GM19043 (cell line): ENCODE data around the gene RFPL2.

ENCODE experiments used
- ATAC-seq: cut with Tn5 transposase; IDR thresholded peaks from one replicate; pipeline ENCODE4 v1.9.1; 2021; ENCODE audit warnings: low read depth; ENCODE audit not compliant: unreplicated experiment

Gene RFPL2

DNA sequence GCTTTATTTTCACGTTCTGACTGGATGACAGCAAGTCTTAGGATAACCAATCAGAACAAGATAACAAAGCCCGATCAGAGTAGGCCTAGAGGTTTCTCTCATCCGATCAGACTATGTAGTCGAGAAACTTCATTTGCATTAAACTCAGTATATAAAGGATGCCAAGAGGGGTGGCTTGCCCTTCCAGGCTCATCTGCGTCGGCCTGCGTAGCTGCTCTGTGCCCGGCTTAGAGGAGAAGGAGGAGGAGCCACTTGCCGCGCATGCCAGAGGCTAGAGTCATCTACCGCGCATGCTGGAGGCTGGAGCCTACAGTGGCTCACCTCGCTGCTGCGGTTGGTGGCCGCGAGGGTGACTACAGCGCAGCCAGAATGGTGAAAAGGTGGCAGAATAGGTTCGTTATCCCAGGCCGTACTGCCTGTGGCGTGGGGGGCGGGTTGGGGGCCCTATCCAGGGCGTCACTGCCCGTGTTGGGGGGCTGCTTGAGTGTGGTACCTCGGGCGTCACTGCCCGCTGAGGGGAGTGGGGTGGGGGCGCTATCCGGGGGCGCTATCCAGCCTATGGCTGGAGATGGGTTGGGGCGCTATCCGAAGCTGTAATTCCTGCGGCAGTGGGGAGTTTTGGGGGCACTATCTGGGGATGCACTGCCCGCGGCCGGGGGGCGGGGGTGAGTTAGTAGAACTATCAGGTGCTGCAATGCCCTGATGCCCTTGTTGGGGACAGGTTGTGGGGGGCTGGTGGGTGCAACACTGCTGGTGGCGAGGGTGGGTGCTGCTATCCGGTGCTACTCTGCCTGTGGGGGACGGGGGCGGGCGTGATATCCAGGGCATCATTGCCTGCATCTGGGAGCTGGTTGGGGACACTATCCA is at the start of gene RFPL2:
TSS of gene RFPL2 (minus strand) at position 218 of the 867 bp plus-strand sequence. CDS start 2,622 bp downstream, outside the sequence.
- ATAC-seq = no peak

DNA sequence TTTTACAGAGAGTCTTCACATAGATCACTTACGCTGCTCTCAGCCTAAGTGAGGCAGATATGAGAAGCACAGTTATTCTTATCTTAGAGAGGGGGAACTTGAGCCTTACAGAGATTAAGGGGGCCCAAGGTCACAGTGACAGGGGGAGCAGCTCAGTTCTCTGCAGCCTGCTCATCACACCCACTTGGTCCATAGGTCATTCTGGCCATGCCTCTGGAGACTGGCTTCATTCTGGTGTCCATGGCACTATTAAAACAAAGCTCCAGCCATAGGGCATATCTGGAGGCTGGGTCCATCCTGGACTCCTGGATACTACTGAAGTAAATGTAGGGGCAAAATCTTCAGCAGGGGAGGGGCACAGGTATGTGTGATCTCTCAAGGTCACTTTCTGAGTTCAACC is 44.4 kb upstream of the RFPL2 start:
- no peak for ATAC-seq

DNA sequence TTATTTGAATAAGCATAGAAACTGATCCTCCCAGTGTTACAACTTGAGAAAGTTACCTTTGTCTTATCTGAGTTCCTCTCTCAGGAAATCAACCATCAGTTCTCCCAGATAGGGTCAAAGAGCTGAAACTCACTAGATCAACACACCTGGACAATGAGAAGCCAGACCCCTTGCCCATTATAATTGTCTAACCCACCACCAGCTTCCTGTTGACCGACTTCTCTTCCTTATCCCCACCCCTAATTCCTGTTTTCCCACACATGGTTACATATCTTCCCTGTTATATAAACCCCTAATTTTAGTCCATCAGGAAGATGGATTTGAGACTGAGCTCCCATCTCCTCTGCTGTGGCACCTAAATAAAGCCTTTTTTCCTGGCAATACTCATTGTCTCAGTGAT is 43.4 kb upstream of the RFPL2 start:
- no peak for ATAC-seq

DNA sequence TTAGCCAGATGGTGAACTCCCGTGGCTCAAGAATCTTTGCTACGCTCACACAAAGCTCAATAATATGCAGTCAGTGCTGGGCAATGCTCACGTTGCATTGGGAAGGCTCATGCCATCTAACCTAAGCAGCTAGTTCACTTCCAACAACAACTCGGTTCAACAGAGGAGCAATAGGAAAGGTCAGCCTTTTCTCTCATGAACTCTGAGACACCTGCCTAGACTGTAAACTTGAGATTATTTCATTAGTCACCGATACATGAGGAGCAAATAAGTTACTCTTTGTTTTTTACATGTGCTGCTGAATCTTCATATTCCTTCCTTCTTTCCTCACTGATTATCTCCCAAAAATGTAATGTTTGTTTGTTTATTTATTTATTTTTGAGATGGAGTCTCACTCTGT is 41.3 kb upstream of the RFPL2 start:
- ATAC-seq = no peak

DNA sequence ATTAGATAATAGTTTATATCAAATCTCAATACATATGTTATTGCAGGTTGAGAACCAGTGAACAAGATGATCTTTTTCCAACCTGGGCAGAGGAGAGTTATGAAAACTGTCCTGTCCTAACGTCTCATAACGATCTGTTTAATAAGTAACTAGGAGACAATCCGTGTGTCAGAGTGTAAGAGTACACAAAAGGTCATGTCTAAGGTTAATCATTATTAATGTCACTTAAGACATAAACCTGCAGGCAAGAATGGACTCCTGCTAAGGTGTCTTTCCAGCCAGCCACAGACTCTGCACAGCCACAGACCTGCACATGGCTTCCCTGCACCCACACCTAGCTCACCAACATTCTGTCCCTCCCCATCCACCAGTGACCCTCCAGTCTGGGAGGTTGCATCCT is 40.2 kb upstream of the RFPL2 start:
- no peak for ATAC-seq

DNA sequence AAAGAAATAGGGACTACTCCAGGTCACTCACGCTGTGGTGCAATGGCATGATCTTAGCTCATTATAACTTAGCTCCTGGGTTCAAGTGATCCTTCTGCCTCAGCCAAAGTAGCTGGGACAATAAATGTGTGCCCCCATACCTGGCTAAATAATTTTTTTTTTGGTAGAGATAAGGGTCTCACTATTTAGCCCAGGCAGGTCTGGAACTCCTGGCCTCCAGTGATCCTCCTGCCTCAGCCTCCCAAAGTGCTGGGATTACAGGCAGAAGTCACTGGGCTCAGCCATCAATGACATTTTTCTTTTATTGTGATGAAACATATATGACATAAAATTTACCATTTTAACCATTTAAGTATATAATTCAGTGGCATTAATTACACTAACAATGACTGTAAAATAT is 39.7 kb upstream of the RFPL2 start:
- ATAC-seq = no peak

DNA sequence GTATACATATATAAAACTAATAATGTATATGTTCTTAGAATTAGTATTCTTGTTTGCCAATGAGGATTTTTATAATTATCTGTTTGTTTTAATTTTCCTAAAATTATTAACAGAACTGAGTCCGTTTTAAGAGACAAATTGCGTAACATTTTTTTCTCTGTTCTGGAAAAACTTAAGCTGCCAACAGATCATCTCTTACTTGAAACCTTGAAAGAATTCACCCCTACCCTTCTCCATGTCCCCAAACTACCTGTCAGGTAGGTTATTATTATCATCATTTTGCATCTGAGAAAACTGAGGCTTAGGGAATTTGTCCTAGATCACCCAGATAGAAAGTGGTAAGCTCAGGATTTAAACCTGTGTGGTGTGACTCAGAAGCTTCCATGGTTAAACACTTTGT is 35.6 kb upstream of the RFPL2 start:
- no peak for ATAC-seq

GRCh38 chr22:32237906-32238305 is 33.0 kb upstream of the RFPL2 start:
- ATAC-seq = no peak

DNA sequence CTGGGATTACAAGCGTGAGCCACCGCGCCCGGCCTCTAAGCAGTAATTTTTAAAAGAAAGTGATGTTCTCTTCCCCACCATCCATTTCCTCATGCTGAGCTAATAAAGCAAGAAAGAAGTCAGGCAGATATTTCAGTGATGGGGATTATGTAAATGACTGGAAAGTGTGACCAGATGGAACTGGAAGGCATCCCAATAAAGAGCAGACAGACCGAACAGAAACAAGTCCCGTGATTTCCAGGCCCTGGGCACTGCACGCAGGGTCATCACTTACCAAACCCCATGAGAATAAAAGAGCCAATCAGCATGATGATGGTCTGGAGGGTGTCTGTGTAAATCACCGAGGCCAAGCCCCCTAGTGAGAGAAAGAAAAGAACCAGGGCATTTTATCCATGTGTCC is 32.1 kb upstream of the RFPL2 start:
- ATAC-seq = no peak

DNA sequence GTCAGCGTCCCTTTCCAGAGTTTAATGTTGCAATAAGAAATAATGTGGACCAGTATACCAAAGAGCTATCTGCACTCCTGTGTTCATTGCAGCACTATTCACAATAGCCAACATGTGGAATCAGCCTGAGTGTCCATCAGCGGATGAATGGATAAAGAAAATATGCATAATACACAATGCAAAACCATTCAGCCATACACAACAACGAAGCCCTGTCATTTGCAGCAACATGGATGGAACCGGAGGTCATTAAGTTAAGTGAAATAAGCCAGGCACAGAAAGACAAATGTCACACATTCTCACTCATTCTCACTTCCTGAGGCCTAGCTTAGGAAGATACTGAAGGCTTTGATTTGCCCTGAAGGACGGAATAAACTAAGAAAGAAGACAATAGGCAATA is 28.2 kb upstream of the RFPL2 start:
- ATAC-seq = no peak

GRCh38 chr22:32232191-32232830 is 27.4 kb upstream of the RFPL2 start:
- no peak for ATAC-seq

DNA sequence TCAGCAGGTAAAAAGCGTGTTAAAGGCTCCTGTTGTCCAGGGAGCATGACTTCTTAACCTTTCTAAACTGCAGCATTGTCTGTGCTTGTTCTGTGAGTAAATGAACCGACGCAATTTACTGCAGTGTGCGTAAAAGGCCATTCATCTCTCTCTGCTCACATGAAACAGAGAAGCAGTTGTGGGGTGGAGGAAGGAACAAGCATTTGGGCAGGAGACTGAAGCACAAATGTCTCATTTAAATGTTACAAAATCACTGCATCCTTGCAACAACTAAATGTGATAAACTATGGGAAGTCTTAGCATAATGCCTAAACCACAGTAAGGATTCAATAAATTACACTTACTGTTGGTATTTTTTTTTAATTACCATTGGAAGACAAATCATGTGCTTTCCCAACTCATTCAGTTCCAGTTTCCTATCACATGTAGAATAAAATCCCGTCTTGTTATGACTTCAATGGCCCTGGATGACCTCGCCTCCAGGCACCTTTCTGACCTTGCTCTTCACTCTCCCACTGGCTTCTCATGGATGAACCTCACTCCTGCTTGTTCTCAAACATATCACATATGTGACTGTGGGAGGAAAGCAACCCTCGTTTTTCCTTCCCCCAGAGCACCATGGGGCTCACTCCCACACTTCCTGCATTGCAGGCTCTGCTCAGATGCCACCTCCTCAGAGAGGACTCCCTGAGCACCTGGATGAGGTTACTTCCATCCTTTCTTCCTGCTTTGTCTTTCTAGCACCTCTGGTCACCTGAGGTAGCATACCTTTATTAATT is 21.6 kb upstream of the RFPL2 start:
- ATAC-seq = no peak

DNA sequence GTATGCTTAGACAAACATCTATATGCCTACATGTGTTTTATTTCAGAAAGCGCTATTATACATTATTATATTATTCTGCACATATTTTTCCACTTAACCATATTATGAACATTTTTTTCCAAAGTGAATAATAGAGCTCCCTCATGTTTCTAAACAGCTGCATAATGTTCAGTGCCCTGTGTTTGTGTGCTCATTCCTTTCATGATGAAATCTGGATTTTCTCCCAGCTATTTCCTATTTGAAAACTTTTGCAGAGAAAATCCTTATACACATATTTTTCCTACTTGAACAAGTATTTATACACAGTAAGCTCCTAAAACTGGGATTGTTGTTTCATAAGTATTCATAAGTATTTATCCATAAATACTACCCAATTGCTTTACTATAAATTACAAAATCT is 18.1 kb upstream of the RFPL2 start:
- ATAC-seq = no peak

- ATAC-seq = no peak
Measured at GRCh38 chr22:32219026-32219425, 14.2 kb upstream of the RFPL2 start.

GRCh38 chr22:32218470-32218869 is 13.6 kb upstream of the RFPL2 start:
- no peak for ATAC-seq

- ATAC-seq = no peak
Measured at GRCh38 chr22:32217465-32217864, 12.6 kb upstream of the RFPL2 start.

DNA sequence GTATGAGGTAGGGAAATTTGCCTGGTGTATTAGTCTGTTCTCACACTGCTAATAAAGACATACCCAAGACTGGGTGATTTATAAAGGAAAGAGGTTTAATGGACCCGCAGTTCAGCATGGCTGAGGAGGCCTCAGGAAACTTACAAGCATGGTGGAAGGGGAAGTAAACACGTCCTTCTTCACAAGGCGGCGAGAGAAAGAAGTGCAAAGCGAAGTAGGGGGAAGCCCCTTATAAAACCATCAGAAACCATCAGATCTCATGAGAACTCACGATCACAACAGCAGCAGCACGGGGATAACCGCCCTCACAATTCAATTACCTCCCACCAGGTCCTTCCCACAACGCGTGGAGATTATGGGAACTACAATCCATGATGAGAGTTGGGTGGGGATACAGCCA is 12.0 kb upstream of the RFPL2 start:
- no peak for ATAC-seq

GRCh38 chr22:32211011-32211410 is 6.1 kb upstream of the RFPL2 start:
- no peak for ATAC-seq

- ATAC-seq = no peak
Measured at GRCh38 chr22:32208681-32209080, 3.8 kb upstream of the RFPL2 start.

GRCh38 chr22:32207971-32208480 is 3.2 kb upstream of the RFPL2 start:
- no peak for ATAC-seq
